Activated CD8-positive, alpha-beta memory T cell treated with anti-CD3 and anti-CD28 coated beads, Interleukin-2, amount 50 U/mL, for 24 hours (primary cell): Measurements from ENCODE around the gene CWC22.
"Not testable (repeated sequence)": the region's sequence is repeated elsewhere in the genome, so short reads cannot be mapped to it uniquely, and the experiment has no call there.

ENCODE experiments used
- DNase-seq: peaks from one replicate; pipeline ENCODE4 v3.0.0-alpha.2; 2020; ENCODE audit errors: extremely low read depth

The CWC22 gene

DNA sequence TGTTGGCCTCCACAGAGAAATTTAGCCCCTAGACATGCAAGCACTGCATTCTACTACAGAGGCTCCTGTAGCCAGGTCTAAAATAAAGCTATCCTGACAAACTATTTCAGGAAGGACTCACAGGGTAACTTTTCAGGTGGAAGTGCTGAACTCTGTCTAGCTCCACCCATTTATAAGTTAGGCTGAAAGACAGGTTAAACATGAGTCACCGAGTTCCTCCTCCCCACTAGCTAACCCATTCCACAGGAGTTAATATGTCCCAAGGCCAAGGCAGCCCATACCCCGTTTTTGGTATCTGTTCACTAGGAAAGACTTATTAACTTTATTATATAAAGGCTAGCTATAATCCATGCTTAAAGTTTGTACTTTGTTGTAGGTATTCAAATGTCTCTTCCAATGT, 3.5 kb downstream of the CWC22 start:
- no peak for DNase-seq

DNA sequence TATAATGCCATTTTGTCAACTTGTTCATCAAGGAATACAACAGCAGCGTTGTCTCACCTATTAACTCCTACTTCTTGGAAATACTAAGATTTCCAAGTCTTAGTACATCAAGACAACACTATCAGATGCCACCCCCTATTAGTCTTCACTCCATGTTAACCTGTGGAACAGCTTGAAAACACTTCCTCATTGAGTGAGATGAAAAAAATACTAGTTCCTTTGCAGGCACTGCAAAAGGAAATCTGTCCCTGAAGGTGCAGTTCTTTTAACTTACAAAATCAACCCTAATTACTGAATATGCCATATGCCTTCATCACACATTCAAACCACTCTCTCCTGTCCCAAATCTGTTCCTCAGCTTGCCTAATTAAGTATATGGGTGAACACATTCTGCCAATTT, 4.0 kb downstream of the CWC22 start:
- no peak for DNase-seq

DNA sequence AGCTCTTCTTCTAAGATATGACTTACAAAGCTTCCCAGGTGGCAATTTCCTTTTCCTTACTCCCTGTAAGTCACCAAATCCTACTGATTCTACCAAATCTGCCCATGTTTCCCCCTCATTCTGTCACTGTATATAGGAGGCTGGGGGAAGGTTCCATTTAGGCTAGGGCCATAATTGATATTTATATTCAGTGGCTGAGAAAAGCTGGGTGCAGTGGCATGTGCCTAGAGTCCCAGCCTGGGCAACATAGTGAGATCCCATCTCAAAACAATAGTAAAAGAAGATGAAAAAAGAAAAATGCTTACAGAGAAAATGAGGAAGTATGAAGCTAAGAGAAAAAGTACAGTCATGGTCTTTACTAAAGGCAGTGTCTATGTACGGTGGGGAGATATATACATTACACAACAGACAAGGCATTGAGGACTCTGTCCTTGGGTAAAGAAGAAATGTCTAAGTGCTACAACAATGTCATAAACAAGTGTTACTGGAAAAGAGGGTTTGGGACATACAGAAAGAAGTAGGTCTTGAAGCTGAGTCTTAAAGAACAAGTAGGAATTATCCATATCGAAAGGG, 4.8 kb downstream of the CWC22 start:
- no peak for DNase-seq

DNA sequence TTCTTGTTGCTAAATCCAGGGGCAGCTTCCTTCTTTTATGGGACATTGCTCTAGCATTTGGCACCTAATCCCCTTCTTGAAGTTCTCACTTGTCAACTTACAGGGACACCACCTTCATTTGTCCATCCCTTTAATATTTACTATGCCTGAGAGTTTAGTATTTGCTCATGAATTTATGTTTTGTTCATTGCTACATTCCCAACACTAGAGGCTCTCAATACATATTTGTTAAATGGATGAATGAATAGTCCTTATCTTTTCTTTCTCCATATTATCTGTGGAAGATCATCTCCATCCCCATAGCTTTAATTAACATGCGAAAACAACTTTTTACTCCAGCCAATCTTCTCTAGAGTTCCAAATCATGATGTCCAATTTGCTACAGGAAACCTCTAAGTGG, 5.4 kb downstream of the CWC22 start:
- DNase-seq: no peak

DNA sequence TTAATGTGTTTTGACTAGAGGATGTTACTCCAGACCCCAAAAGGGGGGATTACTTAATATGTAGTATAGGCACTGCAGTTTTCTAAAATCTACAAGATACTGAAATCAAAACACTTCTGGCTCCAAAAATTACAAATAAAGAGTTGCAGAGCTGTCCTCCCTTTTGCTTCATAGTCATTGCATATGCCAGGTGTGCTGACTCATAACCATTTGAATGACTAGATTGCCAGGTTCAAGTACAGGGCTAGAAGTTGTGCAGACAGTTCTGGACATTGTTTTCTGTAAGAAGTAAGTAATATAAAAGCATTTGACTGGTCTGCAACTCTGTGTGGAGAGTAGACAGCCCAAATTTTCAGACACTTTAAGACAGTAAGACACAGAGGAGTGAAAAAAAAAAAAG, 6.7 kb downstream of the CWC22 start:
- no peak for DNase-seq

DNA sequence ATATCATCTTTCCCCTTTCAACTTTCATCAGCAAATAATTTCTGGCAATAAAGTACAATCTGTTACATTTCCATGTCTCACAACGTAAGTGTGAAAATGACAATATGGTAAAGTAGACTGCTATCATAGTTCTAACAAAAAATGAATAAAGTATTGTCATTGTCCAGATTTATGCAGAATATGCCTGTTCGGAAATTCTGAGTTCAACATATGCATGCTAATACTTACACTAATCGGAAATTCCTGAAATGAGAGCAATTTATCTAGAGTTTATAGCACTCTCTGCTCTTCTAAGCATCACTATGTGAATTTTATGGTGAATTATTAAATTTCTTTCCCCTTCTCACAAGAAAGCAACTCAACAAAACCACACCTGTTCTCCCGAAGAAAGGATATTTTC, 8.1 kb downstream of the CWC22 start:
- no peak for DNase-seq

DNA sequence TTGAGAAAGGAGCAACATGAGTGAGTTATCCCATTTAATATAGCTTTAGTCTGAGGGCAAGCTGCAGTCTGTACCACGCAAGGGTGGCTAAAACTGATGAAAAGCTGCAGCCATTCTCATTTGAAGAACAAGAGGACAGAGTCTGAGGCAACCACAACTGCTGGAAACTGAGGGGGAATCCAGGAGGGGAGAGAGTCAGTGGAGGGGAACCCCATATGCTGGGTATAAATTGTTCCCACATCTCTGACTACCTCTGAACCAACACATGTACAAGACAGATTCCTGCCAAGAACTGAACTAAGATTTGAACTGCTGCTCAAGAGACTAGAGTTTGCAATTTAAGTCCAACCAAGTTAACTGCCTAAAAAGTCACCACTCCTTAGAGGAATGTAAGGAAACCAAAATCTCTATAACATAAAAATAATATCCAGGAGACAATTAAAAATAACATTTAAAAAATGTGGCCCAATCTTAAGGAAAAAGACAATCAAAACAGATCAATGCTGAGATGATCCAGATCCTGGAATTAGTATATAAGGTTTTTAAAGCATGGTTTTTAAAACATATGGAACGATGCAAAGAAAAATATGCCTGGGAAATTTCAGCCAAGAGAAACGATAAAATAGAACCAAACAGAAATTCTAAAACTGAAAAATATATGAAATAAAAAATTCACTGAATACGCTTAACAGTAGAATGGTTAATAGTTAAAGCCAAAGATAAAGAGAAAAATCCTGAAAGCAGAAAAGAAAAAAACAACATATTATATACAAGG, 11.2 kb downstream of the CWC22 start:
- no peak for DNase-seq

DNA sequence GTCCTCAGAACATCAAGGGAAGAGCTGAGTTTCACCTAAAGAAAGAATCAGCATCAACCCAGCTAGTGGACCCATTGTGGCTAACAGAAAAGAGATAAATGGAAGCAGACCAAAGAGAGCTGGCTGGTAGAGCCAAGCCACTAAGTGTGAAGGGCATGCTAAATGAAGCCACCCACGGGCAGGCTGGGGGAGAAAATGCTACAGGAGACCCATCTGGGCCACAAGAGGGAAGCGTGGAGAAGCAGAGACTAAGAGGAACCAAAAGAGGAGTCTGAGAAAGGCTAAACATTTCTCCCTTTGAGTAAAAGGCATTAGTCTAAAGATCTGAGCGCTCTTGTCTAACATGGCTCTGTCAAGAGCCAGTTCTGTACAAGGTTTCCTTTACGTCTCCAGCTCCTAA, 15.8 kb downstream of the CWC22 start:
- DNase-seq: no peak

DNA sequence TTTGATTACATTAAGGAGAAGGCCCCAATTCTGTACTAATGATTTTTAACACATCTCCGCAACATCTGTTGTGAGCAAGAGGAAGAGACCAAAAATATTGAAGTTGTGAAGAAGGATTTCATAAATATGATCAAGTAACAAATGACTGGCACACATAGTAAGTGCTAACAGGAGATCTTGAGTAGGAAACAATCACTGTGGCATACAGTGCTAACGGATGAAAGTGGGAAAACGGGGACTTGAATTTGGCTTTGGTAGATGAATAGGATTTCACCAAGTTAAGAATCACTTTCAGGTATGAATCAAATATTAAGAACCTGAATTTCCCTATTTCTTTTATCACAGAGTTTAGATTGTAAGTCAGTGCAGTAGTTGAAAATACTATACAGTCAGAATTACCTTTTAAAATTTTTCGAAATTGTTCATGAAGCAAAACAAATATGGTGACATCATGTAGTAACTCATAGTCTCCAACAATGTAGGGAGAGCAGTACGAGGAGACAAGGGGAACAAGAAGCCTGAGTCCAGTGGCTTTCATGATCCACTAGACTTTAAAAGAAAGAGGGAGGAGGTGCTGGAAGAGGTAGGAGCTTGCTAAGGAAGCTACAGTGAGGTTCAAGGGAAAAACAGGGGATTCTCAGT, 16.3 kb downstream of the CWC22 start:
- no peak for DNase-seq

DNA sequence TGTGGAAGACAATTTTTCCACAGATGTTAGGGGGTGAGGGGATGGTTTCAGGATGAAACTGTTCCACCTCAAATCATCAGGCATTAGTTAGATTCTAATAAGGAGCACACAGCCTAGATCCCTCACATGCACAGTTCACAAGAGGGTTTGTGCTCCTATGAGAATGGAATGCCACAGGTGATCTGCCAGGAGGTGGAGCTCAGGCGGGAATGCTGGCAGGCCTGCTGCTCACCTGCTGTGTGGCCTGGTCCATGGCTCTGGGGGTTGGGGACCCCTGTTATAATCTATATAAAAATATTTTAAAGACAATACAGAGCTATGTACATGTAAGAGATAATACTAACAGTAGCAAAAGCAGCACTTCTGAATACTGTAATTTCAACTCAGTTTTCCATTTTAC, 19.2 kb downstream of the CWC22 start:
- no peak for DNase-seq

DNA sequence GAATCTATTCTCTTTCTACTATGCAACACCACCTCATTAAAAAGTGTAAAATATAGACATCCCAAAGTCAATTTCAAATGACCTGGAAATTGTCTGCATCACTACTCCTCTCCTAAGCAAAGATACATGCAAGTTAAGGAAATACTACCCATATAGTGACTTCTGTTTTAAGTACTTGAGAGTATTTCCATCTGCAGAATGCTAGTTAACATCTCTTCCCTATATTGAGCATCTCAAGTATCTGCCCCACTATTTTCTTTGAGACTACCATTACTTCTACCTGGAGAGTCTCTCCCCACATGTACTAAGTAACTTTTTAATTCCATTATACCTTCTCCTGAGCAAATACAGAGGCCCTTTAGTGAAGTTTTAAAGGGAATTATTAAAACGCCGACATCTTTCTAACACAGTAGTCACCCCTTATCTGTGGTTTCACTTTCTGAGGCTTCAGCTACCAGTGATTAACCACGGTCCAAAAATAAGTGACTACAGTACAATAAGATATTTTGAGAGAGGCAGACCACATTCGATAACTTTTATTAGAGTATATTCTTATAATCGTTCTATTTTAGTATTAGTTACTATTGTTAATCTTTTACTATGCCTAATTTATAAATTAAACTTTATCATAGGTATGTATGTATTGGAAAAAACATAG, 21.8 kb downstream of the CWC22 start:
- DNase-seq: no peak

DNA sequence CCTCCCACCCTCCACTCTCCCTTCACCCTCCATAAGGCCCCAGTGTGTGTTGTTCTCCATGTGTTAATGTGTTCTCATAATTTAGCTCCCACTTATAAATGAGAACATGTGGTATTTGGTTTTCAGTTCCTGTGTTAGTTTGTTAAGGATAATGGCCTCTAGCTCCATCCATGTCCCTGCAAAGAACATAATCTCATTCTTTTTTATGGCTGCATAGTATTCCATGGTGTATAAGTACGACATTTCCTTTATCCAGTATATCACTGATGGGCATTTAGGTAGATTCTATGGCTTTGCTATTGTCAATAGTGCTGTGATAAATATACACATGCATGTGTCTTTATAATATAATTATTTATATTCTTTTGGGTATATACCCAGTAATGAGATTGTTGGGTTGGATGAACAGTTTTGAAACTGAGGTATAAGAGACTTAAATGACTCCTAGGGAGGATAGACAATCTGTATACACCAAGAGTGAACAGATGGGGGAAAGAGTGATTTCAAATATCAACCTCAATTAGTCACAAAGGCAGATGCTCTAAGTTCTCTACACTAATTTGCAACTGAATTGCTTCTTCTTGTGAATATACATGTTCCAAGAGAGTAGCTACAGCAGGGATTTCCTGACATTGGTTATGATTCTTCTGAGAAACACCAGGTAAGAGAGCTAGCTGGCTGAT, 23.7 kb downstream of the CWC22 start:
- DNase-seq: no peak

DNA sequence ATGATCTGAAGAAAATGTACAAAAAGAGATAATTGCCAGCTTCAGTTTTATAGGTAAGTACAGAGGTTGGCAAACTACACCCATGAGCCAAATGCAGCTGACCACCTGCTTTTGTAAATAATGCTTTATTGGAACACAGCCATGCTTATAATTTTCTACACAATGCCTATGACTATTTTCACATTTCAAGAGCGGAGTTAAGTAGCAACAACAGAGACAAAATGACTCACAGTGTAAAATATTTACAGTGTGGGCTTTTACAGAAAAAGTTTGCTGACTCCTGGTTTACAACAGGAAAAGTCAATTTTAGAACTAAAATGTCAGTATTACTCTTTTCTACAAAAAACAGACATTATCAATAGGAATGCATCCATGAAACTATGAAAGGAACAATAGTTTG, 26.0 kb downstream of the CWC22 start:
- no peak for DNase-seq

DNA sequence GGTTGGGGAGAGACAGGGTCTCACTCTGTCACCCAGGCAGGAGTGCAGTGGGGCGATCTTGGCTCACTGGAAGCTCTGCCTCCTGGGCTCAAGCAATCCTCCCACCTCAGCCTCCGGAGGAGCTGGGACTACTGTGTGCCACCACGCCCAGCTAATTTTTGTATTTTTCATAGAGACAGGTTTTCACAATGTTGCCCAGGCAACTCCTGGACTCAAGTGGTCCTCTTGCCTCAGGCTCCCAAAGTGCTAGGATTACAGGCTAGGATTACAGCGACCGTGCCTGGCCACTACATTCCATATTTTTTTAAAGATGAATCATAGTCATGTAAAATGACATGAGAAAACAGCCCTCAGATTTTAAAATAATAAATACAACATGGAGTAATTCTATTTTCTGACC, 32.3 kb downstream of the CWC22 start:
- DNase-seq: no peak

DNA sequence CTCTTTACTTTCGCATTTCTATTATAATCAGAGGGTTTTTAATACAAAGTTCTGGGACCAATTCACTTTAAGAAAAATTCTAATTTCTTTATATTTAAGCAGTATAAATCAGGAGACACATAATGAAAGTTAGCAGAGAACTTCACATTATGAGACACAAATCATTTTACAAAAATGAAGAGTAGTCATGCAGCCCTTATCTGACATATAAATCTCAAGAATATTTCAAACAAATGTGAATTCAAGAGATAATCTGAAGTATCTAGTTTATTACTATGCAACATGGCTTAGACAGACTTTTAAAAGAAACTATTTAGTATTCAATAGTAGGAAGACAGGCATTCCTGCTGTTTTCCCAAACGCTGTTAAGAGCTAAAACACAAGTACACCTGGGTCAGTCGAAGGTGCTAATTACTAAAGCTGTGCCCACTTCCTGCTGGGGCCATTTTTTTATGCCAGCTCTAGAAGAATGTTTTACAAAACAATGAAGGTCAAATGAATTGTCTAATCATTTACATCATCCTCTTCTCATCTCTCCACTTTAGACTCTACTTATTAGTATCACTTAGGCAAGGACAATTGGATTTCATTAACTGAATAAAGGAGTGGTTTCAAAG, 40.2 kb downstream of the CWC22 start:
- no peak for DNase-seq

DNA sequence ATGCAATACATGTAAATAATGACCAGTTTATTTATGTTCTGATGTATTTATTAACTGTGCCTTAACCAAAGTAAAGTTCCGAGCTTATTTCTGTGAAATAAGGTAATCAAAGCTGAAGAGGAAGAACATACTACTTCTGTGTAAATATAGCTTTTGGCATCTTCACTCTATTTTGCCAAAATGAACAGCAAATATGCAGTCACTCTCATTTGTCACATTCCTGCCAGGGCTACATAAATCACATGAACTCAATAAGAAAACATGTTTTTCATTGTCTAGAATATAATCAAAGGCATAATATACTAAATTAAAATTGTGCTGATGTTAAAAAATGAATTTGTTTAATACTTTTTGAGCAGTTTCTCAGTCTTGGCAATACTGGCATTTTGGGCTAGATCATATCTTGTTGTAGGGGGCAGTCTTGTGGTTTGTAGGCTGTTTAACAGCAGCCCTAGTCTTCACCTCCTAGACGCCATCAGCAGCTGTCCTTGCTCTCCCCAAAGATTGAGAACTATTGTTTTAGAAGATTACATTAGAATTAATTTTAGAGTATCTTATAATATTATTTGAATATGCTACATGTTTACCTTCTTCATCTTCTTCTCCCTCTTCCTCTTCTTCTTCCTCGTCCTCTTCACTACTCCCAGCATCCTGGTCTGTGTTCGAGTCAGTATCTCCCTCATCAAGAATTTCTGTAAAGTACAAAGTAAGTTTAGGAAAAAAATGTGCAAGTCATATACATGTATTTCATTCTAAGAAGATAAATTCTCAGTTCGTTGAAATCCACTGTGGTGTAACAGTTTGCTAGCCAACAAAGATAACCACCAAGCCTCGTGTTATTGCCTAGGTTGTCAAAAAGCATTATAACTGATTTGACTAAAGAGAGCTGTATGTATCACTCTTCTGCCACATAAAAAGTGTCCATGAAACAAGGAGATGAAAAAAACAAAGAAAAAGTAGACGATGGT, 41.5 kb downstream of the CWC22 start:
- DNase-seq: no peak

DNA sequence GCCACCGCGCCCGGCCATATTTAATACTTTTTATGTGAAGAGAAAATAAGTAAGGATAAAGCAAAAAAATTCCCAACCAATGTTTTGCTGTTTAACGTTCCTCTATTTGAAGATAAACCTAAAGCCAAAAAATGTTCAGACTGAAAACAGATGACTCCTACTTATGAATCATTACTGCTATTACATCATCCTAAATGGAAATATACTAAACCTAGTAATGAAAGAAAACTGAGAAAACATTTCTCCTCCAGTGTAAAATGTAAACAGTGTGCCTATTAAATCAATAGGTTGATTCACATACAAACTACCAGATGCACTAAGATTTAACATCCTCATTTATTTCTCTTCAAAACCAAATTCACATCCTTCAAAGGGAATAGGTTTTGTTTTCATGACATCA, 43.5 kb downstream of the CWC22 start:
- no peak for DNase-seq

DNA sequence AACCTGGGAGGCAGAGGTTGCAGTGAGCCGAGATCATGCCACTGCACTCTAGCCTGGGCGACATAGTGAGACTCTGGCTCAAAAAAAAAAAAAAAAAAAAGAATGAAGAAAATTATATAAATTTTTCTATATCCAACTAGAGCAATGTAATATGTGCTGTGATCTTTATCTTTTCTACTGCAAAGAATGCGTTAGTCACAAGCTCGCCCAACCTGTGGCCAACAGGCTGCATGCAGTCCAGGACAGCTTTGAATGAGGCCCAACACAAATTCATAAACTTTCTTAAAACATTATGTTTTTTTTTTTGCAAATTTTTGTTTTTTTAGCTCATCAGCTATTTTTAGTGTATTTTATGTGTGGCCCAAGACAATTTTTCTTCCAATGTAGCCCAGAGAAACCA, 48.8 kb downstream of the CWC22 start:
- not testable (repeated sequence) for DNase-seq

DNA sequence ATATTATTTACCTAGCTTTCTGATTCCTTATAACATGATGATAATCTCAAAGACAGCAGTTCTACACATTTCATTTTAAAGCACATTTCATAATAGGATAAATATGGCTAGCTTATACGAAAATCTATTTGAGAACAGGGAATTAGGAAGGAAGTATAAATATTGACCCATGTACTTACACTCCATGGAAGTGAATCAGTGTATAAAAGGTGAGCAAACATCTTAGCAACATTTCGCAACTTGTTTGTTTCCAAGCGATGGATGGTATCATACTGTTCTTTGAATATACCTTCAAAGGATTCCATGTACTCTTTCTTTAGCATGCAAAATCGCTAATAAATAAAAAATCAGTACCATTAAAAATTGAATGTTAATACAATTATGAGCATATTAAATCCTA, 53.1 kb downstream of the CWC22 start:
- DNase-seq: no peak

DNA sequence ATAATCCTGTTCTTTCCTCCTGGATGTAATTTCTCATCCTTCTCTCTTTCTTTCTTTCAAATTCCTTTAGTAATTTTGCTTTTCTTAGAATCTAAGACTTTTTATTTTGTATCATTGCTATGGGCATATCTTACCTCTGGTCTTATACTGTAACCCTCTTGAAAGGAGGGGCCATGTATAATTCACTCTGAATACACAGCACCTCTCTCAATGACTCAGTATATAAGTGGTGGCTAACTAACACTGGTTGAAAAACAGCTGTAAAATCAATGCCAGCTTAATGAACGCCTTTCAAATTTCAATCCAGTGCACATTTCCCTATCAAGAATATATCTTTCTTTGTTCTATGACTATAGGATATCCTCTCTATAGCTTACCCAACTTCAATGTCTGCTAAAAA, 53.7 kb downstream of the CWC22 start:
- DNase-seq: no peak

DNA sequence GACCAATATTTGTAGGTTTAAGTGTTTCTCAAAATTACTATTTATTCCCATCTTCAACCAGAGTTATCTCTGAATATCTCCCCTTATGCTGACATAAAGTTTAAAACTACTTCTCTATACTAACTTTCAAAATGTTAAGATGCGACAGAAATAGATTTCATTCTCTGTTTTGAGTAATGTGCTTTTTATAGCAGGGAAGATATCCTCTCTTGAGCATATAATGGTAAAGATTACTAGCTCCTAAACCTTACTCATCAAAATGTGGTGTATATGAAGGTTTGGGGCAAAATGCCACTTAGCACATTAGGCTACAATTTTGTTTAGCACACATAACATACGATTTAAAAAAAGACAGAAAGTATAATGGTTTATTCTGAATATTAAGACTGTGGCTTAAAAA, 54.4 kb downstream of the CWC22 start:
- no peak for DNase-seq
